ENCODE data around the gene CCDC82. TPM values are rescaled to one million over a fixed set of nuclear protein-coding genes. Genes with fewer than 3 reads are reported as not detected.

The CCDC82 gene
- total RNA-seq, 2 experiments from 2014 or later: 34.6 to 40.3 TPM

DNA sequence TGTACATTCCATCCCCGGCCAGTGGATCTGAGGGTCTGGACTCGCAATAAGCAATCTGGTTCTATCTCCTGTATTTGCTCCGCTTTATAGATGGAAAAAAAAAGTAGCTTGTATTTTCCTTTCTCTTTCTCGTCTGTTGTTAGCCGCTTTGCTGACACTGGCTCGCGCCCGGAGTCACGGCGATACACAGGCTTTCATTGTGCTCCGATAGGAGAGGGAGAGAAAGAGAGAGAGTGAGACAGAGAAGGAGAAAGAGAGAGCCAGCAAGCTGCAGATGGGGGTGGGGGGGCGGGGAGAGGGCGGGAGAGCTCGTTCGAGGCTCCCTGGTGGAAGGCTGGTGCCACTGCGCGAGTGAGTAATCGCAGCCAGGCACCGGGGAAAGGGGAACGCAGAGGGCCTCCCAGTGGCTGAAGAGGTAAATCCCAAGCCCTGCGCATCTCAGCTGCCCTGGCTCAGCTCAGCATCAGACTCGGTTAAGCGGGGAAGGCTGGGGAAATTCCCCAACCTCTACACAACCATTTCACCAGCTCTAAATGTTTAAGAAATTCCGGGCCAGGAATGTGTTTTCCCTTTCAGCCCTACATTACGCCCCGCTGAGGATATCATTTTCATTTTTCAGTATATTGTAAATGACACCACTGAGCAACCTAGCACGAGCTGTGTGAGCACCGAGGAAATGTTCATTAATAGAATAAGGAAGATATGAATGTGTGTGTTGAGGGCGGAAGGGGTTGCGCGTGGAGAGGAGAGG lies 46.6 kb downstream of the CCDC82 start, which contains the start of gene MAML2:
Gene MAML2 (minus strand): TSS at position 235 of the 751 bp plus-strand sequence. CDS start 1,300 bp downstream, outside the sequence.
- H3K27me3 Mint-ChIP-seq: no peaks in the 10 kb centered on the region
- H3K9me3 Mint-ChIP-seq: no peaks in the 10 kb centered on the region
- H3K4me3 Mint-ChIP-seq: peak within 1 kb of the TSS; percentile 96
- ATAC-seq (ENCODE audit: low read depth): peak; percentile 80
- DNase-seq: peak; percentile 82
- POLR2A ChIA-PET: interaction anchor here (0.5 to 5.6 kb wide), 19 partner anchors 13 to 553 kb away, joined by 3 to 48 read pairs (median 4); partner anchors contain the start of genes CCDC82, CEP57, FAM76B and JRKL
- peaks cover 6% of the 10 kb centered on the region for H3K36me3 Mint-ChIP-seq
- peak within 1 kb of the TSS; percentile 90 for H3K27ac Mint-ChIP-seq
- peaks cover 24% of the 10 kb centered on the region for H3K4me1 Mint-ChIP-seq

DNA sequence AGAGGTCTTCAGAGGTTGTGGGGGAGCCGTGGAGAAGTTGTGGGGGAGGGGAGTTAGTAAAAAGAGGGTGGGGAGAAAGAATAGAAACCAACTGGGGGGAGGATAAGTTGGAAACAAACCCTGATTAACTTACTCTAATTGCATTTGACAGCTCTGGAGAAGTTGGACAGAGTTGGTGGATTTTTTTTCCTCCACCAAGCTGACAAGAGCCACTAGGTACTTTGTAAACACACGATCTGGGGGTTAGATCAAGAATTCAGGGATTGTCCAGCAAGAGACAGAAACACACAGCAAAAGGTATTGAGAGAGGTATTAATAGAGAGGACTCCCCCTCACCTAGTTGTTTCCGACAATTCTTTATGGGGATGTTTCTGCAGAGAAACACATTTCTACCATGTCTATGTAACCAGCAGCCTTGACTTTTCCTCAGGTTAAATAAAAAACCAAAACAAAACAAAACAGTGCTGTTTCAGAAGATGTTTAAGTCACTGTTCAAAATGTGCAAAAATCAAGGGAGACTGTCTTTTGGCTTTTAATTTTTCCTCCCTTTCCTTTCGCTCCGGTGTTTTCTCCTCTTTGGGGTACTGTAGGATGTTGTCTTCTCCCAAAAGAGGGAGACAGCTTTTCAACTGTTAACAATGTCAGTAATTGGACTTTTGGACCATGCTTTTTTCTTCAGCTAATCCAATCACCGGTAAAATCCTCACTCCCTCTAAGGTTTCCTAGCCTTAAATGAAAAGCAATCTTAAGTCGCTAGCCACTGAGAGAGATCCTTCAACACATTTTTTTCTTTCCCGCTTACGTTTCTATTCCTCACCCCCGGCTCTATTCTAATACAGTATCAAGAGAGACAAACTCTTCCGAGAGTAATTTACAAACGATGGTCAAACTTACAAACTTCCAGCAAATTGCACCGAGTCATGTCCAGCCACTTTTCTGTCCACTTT lies 47.4 kb downstream of the CCDC82 start:
- no peaks in the 10 kb centered on the region for H3K9me3 Mint-ChIP-seq
- POLR2A ChIA-PET: interaction anchor here (0.8 to 5.6 kb wide), 25 partner anchors 12 to 552 kb away, joined by 3 to 48 read pairs (median 4); partner anchors contain the start of genes CCDC82, CEP57, FAM76B and JRKL
- DNase-seq (no peak), ATAC-seq (ENCODE audit: low read depth) (no peak)
- peaks cover 8% of the 10 kb centered on the region for H3K36me3 Mint-ChIP-seq
- peak overlapping the region; percentile 96 for H3K4me3 Mint-ChIP-seq
- peaks cover 32% of the 10 kb centered on the region for H3K4me1 Mint-ChIP-seq
- no peaks in the 10 kb centered on the region for H3K27me3 Mint-ChIP-seq
- H3K27ac Mint-ChIP-seq: peak overlapping the region; percentile 90

DNA sequence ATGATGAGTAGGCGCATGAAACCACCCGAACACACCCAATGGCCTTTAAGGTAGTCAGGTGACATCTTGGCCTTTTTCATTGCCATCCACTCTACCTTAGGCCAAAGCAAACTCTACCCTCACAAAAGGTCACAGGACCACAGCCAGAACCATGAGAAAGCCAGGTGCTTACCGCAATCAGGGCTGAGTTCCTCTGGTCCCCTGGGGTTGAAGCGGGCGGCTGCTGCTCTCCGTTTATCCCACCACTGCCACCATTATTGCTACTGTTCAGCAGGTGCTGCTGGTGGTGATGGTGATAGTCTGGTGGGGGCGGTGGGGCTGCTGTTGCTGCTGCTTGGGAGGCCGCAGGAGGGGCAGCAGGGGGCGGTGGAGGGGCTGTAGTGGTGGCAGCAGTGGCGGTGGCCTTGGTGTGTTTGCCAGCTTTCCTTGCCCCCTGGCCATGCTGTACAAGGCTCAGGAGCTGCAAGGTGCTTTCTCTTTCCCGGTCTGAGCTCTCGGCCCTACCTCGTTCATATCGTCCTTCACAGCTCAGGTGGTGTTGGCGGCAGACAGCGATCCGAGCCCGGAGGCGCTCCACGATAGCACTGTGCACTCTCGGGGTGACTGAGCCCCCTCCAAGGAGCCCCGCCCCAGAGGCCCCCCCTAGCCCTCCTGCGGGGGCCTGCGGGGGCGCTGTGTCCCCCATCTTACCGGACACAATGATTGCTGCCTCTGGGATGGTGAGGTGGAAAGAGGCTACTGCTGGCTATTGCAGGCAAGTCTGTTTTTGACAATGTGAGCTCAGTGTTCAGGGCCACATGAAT lies 48.3 kb downstream of the CCDC82 start:
- Mint-ChIP-seq H3K9me3 (no peaks in the 10 kb centered on the region), H3K27ac (peak overlapping the region; percentile 90), H3K27me3 (no peaks in the 10 kb centered on the region), H3K4me1 (peaks cover 37% of the 10 kb centered on the region), H3K36me3 (peaks cover 8% of the 10 kb centered on the region), H3K4me3 (peak overlapping the region; percentile 96)
- DNase-seq (peak; percentile 84), ATAC-seq (ENCODE audit: low read depth) (peak; percentile 66)
- POLR2A ChIA-PET: interaction anchor here (0.8 to 5.6 kb wide), 15 partner anchors 47 to 551 kb away, joined by 3 to 48 read pairs (median 4); partner anchors contain the start of genes CCDC82, CEP57, FAM76B and JRKL

DNA sequence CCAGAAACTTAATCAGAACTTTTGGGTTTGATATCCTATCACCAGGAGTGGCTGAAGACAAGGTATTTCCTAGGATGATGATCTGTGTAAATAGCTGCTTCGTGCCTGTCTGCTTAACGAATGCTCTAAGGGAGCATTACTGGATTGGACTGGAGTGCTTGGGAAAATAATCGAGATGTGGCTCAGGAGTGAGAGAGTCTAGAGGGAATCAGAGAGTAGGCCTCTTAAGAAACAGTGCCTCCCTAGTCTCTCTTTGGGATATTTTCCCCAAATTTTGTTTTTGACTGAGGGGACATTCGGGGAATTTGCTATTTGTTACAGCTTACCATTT lies 49.2 kb downstream of the CCDC82 start:
- DNase-seq: no peak
- no peaks in the 10 kb centered on the region for H3K27me3 Mint-ChIP-seq
- H3K36me3 Mint-ChIP-seq: peaks cover 12% of the 10 kb centered on the region
- ATAC-seq (ENCODE audit: low read depth): no peak
- peaks cover 44% of the 10 kb centered on the region for H3K4me1 Mint-ChIP-seq
- POLR2A ChIA-PET: interaction anchor here (0.6 to 5.6 kb wide), 12 partner anchors 26 to 550 kb away, joined by 3 to 48 read pairs (median 5); partner anchors contain the start of genes CCDC82, CEP57, FAM76B and JRKL
- H3K9me3 Mint-ChIP-seq: no peaks in the 10 kb centered on the region
- H3K4me3 Mint-ChIP-seq: peak overlapping the region; percentile 96
- peak overlapping the region; percentile 90 for H3K27ac Mint-ChIP-seq

DNA sequence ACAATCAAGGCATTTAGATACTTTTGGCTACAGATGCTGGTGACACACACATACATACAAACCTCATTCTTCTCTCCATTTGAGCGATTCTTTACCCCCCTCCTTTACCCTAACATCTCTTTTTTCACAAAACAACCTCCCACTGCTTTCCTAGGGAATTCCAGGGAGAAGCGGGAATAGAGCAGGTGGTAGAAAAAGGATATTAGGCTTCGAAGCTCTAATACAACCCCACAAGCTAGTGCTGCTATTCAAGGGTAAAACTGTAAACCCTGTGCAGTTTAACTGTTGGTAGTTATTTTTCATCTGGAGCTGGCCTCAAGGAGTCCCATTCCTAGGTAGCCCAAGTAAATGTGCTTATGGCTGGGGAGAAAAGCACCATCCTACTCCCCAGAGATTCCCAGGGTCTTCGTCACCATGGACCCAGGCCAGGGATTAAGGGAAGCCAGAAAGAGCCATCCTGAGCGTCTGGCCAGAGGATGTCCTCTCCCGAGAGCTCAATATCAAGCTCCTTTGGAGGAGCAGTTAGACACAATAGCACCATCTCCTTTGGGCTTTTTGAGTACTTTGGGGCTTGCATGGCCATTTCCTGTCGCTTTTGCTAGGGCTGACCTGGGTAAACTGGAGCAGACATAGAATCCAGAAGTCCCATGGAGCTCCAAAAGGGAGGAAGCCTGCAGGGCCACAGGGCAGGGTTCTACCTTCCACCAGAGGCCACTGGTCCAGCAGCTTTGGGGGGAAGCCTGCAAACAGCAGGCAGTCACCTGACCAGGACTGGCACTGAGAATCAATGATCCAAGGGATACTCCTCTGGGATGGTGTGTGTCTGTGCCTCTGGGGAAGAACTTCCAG lies 49.8 kb downstream of the CCDC82 start:
- H3K27ac Mint-ChIP-seq: peak overlapping the region; percentile 90

DNA sequence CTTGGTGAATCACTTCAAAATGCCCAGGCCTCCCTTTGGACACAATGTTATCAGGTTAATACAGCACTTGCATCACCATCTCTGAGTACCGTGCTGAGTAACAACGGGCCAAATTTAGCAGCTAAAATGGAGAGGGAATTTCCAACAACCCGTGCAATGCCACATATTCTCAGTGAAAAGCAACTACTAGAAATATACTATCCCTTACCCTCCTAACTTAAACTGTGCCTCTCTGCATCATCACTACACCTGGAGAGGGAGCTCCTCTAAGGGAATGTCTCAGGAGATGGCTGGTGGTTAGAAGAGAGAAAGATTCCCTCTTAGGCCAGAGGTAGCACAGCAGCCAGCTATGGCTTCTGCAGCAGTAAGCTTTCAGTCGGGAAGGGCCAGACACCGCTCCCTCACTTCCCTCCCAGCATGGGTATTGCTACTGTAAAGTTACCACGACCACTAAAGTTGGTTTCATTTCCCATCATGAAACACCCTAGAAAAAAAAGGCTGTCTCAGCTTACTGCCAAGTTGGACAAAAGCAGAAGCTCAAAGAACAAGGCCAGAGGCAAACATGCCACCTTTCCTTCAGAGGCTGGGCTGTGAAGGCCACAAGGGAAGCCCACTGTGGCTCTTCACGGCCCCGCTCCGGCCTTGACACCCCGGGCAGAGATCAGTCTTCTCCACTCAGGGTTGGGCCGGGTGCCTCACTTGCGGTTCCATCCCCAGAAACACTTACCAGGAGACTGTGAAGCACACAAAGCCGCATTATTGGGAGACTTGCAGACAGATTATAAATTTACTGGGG lies 50.6 kb downstream of the CCDC82 start:
- peak overlapping the region; percentile 96 for H3K4me3 Mint-ChIP-seq
- peak overlapping the region; percentile 90 for H3K27ac Mint-ChIP-seq
- DNase-seq (peak; percentile 52), ATAC-seq (ENCODE audit: low read depth) (peak; percentile 14)
- H3K36me3 Mint-ChIP-seq: peaks cover 18% of the 10 kb centered on the region
- POLR2A ChIA-PET: interaction anchor here (0.6 to 5.6 kb wide), 14 partner anchors 20 to 549 kb away, joined by 3 to 48 read pairs (median 6); partner anchors contain the start of genes CCDC82, CEP57, FAM76B and JRKL
- no peaks in the 10 kb centered on the region for H3K27me3 Mint-ChIP-seq
- H3K4me1 Mint-ChIP-seq: peaks cover 52% of the 10 kb centered on the region
- no peaks in the 10 kb centered on the region for H3K9me3 Mint-ChIP-seq

More for the DNA sequence above, 49.8 kb downstream of the CCDC82 start:
- Mint-ChIP-seq H3K9me3 (no peaks in the 10 kb centered on the region), H3K27me3 (no peaks in the 10 kb centered on the region), H3K4me1 (peaks cover 46% of the 10 kb centered on the region), H3K4me3 (peak overlapping the region; percentile 96), H3K36me3 (peaks cover 13% of the 10 kb centered on the region)
- POLR2A ChIA-PET: interaction anchor here (0.6 to 5.6 kb wide), 17 partner anchors 10 to 550 kb away, joined by 3 to 48 read pairs (median 5); partner anchors contain the start of genes CCDC82, CEP57, FAM76B and JRKL
- ATAC-seq (ENCODE audit: low read depth): no peak
- peak; percentile 42 for DNase-seq

DNA sequence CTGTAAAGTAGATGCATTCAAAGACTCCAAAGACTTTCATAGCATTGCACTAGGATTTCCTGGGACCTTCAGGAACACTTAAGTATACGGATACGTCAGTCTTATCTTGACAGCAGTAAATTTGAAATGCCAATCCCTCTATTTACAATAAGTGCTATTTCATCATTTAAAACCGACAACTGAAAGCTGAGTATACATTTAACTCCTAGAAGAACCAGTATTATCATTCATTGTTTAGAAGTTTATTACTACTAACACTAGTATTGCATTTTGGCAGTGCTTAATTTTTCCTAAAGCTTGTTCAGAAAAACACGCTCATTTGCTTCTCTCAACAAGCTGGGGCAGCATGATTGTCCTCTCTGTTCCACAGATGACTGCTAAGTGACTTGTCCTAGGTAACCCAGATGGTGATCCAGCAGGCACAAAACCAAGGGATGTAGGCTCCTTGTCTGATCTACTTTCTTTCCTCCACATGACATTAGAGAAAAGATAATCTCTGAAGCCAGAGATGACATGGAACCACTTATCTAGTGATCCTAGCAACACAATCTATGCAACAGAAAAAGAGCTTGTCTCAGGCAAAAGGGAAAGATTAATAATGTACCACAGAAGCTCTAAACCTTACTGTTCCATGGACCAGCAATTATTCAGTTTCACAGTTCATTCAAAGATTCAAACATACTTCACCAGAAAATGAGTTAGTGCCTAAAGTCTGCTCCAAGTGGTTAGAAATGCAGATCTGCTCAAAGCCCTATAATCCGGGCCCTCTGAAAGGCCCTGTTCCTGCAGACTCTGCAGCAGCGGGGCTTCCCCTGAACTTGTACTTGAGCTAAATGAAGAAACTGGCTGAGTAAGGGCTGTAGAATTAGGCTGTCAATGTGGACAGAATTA lies 51.9 kb downstream of the CCDC82 start:
- no peak for DNase-seq
- ATAC-seq (ENCODE audit: low read depth): peak; percentile 23
- Mint-ChIP-seq H3K36me3 (peaks cover 26% of the 10 kb centered on the region), H3K9me3 (no peaks in the 10 kb centered on the region), H3K27ac (peak overlapping the region; percentile 90), H3K4me3 (peak overlapping the region; percentile 96), H3K4me1 (peaks cover 52% of the 10 kb centered on the region), H3K27me3 (no peaks in the 10 kb centered on the region)
- POLR2A ChIA-PET: interaction anchor here (0.5 to 5.6 kb wide), 8 partner anchors 18 to 95 kb away, joined by 3 to 48 read pairs (median 4); partner anchors contain the start of genes CCDC82 and JRKL

DNA sequence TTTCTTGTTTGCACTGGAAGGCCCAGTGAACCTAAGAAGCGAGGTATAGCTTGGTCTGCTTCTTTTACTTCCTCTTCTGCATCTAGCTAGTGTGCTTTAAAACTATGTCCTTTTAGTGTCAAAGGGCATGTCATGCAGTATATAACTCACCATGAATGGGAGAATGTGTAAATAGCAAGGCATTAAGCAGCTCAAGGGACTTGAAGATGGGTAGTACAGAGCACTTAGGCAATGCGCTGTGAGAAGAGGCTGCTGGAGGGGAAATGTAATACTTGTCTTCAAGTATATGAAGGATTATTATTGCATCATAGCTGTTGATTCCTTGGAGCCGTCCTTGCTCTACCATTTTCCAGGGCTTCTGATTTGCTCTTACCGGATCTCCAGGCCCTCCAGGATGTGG lies 54.3 kb downstream of the CCDC82 start:
- DNase-seq (no peak), ATAC-seq (ENCODE audit: low read depth) (no peak)
- POLR2A ChIA-PET: no interaction called here
- Mint-ChIP-seq H3K4me1 (peaks cover 62% of the 10 kb centered on the region), H3K27ac (no peak overlapping the region), H3K4me3 (no peak overlapping the region), H3K9me3 (no peaks in the 10 kb centered on the region), H3K27me3 (no peaks in the 10 kb centered on the region), H3K36me3 (peaks cover 27% of the 10 kb centered on the region)

DNA sequence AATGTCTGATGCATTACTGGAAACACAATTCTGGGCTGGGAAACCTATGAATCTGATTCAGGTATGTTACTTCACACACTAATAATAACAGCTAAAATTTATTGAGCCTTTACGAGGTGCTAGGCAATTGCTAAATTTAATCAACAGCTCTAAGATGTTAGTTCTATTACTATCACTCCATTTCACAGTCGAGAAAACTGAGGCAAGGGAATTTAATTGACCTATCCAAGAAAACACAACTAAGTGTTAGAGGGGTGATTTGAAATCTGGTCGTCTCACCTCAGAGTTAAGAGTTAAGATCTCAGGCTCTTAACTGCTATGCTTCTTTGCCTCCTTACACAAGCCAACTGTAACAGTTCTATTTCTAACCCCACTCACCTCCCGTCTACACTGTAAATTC lies 55.5 kb downstream of the CCDC82 start:
- no peaks in the 10 kb centered on the region for H3K27me3 Mint-ChIP-seq
- no peak overlapping the region for H3K27ac Mint-ChIP-seq
- POLR2A ChIA-PET: no interaction called here
- H3K9me3 Mint-ChIP-seq: no peaks in the 10 kb centered on the region
- no peak for ATAC-seq (ENCODE audit: low read depth)
- no peak for DNase-seq
- peaks cover 66% of the 10 kb centered on the region for H3K4me1 Mint-ChIP-seq
- no peak overlapping the region for H3K4me3 Mint-ChIP-seq
- H3K36me3 Mint-ChIP-seq: peaks cover 32% of the 10 kb centered on the region

DNA sequence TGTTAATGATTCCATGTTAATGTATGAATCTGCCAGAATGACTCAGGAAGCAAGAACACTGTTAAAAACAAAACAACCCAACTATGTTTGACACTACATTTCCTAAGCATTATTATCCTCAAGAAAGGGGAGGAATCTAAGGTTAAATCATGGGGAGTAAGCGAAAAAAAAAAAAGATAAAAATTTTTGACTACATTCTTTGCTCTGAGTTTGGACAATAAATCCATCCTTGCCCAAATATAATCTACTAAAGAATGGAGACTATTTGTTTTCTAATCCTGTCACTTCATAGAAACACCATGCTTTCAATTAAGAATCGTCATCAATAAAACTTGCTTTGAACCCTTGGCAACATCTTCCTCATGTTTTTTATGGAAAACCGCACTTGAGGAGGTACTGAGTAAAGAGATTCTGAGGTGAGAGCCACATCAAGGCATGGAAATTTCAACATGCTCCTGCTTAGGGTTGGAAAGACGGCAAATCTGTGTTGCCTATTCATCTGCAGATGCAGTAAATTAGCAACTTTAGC lies 56.5 kb downstream of the CCDC82 start:
- no peak for DNase-seq
- Mint-ChIP-seq H3K27me3 (no peaks in the 10 kb centered on the region), H3K36me3 (peaks cover 35% of the 10 kb centered on the region), H3K9me3 (no peaks in the 10 kb centered on the region), H3K27ac (peak overlapping the region; percentile 14), H3K4me1 (peaks cover 65% of the 10 kb centered on the region), H3K4me3 (no peak overlapping the region)
- no peak for ATAC-seq (ENCODE audit: low read depth)
- POLR2A ChIA-PET: no interaction called here
